GM12864 (cell line): ENCODE data around the gene CBX4.

Experiments used
- DNase-seq: peaks from one replicate; pipeline ENCODE4 v3.0.0-alpha.2; 2011; ENCODE audit warnings: low read depth
- H3K4me3 ChIP-seq: 2 replicates; pipeline ENCODE4 v1.5.1; 2011; ENCODE audit warnings: mild to moderate bottlenecking, low read depth, low read length, control low read depth
- TF ChIP-seq, protein P1 (sequence below): IDR thresholded peaks from 2 replicates; pipeline ENCODE4 v1.5.1; 2011; ENCODE audit warnings: low read depth, mild to moderate bottlenecking, moderate library complexity, low read length, control low read depth, inconsistent platforms; ENCODE audit errors: missing control alignments

Gene CBX4

DNA sequence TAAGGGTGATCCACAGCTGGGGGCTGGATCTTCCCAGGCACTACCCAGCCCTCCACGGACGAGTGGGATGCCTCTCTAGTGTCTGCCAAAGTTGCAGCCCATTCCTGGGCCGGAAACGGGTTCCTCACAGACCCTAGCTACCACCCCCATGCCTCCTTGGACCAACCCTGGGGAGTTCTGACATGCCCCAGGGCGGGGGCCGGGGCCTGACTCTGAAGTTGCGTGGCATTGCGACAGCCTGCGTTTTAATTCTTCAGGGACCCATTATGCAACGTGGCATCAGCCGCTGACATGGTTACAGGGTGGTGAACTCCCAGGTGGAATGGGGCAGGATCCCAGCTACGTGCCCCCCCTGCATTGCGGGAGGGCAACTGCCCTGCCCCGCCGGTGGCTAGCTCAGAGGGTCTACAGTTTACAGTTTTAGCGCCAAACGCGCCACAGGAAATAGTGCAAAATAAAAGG is 2.7 kb downstream of the CBX4 start:
- TF ChIP-seq, protein P1, sequence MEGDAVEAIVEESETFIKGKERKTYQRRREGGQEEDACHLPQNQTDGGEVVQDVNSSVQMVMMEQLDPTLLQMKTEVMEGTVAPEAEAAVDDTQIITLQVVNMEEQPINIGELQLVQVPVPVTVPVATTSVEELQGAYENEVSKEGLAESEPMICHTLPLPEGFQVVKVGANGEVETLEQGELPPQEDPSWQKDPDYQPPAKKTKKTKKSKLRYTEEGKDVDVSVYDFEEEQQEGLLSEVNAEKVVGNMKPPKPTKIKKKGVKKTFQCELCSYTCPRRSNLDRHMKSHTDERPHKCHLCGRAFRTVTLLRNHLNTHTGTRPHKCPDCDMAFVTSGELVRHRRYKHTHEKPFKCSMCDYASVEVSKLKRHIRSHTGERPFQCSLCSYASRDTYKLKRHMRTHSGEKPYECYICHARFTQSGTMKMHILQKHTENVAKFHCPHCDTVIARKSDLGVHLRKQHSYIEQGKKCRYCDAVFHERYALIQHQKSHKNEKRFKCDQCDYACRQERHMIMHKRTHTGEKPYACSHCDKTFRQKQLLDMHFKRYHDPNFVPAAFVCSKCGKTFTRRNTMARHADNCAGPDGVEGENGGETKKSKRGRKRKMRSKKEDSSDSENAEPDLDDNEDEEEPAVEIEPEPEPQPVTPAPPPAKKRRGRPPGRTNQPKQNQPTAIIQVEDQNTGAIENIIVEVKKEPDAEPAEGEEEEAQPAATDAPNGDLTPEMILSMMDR, result no peak
- H3K4me3 ChIP-seq, result peak overlapping the region; percentile 13
- no peak for DNase-seq

DNA sequence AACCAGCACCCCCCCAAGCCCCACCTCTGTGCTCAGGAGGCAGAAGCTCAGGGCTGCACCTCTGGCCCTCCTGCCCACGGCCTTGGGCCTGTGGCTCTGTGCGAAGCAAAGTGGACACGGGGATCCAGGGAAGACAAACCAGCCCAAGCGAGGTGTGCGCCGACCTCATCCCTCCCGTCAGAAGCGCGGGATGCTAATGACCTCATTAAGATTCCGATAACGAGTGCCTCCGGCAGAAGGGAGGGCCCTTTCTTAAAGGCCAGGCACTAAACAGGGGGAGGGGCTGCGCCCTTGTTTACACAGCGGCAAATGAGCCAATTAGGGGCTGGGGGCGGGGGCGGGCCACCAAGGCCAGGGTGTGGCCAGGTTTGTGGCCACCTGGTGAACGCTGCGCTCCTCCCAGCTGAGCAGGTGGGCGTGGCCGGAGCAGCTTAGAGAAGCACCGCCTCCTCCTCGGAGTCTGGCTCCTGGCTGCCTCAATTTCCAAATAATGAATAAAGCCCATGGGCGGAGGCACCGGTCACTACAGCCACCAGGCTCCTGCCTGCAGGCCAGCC is 3.2 kb downstream of the CBX4 start:
- TF ChIP-seq, protein P1, result no peak
- H3K4me3 ChIP-seq, result no peak overlapping the region
- DNase-seq, result no peak

DNA sequence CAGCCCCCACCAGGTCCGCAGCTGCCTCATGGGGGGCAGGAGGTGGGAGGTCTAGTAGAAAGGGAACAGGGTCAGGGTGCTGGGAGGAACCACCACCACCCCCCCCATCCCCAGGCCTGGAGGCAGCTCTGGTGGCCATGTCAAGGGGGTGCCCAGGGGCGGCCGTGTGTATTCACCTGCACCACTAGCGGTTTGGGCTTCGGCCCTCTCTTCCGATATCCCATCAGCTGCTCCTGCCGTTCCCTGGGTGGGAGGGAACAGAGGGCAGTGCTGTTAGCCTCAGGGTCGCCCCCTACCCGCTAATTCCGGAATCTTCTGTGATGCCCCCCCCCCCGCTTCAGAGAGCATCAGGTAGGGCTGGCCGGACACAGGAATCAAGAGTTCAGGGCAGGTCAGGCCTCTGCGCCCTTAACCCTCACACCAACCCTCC is 3.8 kb downstream of the CBX4 start:
- H3K4me3 ChIP-seq, result no peak overlapping the region
- TF ChIP-seq, protein P1, result no peak
- no peak for DNase-seq

DNA sequence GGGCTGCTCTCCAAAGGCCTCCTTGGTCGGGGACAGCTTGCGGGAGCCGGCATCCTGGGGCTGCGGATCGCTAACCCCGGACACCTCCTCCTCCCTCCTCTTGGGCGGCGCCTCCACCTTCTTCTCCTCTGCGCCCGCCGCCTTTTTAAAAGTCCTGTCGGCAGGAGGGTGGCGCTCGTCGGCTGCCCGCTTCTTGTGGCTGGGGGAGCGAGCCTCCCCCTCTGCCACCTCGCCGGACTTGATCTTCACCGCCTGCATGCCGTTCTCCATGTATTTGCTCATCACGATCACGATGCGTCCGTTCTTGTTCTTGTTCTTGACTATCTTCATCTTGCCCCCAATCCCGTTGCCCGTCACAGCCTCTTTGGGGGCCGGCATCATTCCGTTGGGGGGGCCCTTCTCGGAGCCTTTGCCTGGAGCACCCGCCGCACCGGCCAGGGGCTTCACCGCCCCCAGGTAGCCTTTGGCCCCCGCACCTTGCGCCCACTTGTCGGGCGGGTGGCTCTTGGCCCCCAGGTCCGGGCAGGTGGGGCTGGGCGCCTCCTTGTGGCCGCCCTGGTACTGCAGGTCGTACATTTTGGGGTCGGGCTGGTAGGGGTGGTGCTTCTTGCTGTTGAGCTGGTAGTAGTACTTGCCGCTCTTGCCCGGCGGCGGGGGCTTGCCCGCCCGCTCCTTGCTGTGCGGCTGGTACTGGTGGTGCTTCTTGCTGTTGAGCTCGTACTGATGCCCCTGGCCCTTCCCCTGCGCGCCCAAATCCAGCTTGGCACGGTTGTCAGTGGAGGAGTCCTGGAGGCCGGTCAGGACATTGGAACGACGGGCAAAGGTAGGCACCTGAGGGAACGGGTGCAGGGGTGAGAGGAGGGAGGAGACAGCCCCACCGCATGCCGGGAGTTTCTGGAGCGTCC is 4.4 kb downstream of the CBX4 start:
- no peak overlapping the region for H3K4me3 ChIP-seq
- no peak for DNase-seq
- TF ChIP-seq, protein P1, result peak; percentile 59

DNA sequence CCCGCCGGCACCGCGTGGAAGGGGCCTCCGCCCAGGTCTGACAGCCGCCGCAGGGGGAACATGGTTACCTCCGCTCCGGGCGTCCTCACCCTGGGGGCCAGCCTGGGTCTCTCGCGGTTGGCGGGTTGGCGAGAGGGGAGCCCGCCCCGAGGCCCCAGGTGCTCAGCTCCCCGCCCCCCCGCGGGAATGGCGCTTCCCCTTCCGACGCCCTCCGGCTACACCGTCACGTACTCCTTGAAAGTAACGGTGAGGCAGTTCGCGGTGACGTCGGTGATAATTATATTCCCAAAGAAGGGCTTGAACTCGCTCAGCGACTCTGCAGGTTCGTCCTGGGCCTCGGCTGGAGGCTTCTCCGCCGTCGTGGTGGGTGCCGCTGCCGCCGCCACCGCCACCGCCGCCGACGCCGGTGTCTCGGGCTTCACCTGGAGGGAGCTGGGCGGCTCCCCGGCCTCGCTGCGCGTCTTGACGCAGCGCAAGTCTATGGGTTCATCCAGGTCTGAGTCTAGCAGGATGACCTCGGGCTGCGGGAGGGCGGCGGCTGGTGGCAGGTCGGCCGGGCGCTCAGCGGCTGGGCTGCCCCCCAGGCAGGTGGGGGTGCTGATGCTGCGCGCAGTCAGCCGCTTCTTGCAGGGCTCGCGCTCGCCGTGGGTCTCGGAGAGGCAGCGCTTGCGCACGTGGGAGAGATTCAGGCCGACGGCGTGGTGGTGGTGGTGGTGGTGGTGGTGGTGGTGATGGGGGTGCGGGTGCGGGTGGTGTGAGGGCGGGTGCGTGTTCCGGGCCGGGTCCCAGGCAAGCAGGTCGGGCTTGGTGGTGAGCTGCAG is 5.3 kb downstream of the CBX4 start:
- DNase-seq, result no peak
- TF ChIP-seq, protein P1, result no peak
- H3K4me3 ChIP-seq, result no peak overlapping the region

DNA sequence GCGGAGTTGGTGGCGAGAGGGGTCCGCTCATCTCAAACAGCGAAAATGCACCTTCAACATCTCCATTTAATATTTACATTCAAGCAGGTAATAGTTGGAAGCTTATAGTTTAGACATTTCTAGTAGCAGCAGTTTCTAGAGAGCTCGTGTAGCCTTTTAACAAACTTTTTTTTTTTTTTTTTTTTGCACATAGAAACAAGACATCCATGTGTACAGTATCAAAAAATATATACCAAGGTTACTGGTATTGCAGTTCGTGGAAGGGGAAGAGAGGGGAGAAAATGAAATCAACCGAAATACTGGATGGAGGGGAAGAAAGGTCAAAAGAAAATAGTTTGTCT is 6.2 kb downstream of the CBX4 start:
- H3K4me3 ChIP-seq, result no peak overlapping the region
- no peak for DNase-seq
- TF ChIP-seq, protein P1, result no peak
